ENCODE results near the gene PHACTR3.
"Not testable (repeated sequence)": the region's sequence is repeated elsewhere in the genome, so short reads cannot be mapped to it uniquely, and the experiment has no call there.

- TF ChIP-seq, protein P1, sequence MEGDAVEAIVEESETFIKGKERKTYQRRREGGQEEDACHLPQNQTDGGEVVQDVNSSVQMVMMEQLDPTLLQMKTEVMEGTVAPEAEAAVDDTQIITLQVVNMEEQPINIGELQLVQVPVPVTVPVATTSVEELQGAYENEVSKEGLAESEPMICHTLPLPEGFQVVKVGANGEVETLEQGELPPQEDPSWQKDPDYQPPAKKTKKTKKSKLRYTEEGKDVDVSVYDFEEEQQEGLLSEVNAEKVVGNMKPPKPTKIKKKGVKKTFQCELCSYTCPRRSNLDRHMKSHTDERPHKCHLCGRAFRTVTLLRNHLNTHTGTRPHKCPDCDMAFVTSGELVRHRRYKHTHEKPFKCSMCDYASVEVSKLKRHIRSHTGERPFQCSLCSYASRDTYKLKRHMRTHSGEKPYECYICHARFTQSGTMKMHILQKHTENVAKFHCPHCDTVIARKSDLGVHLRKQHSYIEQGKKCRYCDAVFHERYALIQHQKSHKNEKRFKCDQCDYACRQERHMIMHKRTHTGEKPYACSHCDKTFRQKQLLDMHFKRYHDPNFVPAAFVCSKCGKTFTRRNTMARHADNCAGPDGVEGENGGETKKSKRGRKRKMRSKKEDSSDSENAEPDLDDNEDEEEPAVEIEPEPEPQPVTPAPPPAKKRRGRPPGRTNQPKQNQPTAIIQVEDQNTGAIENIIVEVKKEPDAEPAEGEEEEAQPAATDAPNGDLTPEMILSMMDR (IDR thresholded peaks at IDR 0.05; ENCODE audit: low read depth, low read length, poor library complexity, severe bottlenecking) = not testable (repeated sequence)
- not testable (repeated sequence) for TF ChIP-seq EZH2phosphoT487 (IDR thresholded peaks at IDR 0.05; ENCODE audit: borderline replicate concordance, low read length)
Measured at GRCh38 chr20:59618585-59618984, 14.2 kb downstream of the PHACTR3 start.
